Measurements from ENCODE around the gene RXFP3. TPM values are rescaled to one million over a fixed set of nuclear protein-coding genes. Genes with fewer than 3 reads are reported as not detected.
A peak's percentile ranks its signal among the peaks of the same experiment; 100 is the strongest.

The RXFP3 gene
- 0.44 TPM for total RNA-seq (ENCODE audit: unreplicated experiment)
- long read RNA-seq, result 0 reads

- TF ChIP-seq CTCF (IDR thresholded peaks at IDR 0.05; ENCODE audit: partially characterized antibody, unreplicated experiment), result no peak
- Mint-ChIP-seq H3K27ac (ENCODE audit: unreplicated experiment) (no peak within 1 kb of the TSS), H3K27me3 (ENCODE audit: unreplicated experiment) (peaks cover 7% of the 10 kb centered on the region), H3K9me3 (ENCODE audit: unreplicated experiment) (peaks cover 6% of the 10 kb centered on the region), H3K4me1 (ENCODE audit: low read depth, unreplicated experiment) (peaks cover 15% of the 10 kb centered on the region), H3K36me3 (ENCODE audit: unreplicated experiment) (no peaks in the 10 kb centered on the region), H3K4me3 (ENCODE audit: unreplicated experiment) (peak within 1 kb of the TSS; percentile 89)
- DNase-seq, result peak; percentile 31
Measured at GRCh38 chr5:33936381-33937016, at the start of gene RXFP3. Gene RXFP3, plus strand, starts transcription at chr5:33936386. Its CDS starts 355 bp downstream, at chr5:33936741.

GRCh38 chr5:33887268-33887667, 48.9 kb upstream of the RXFP3 start:
- no peak for DNase-seq
- no peak overlapping the region for H3K27ac Mint-ChIP-seq (ENCODE audit: unreplicated experiment)
- peaks cover 2% of the 10 kb centered on the region for H3K4me1 Mint-ChIP-seq (ENCODE audit: low read depth, unreplicated experiment)
- peaks cover 2% of the 10 kb centered on the region for H3K27me3 Mint-ChIP-seq (ENCODE audit: unreplicated experiment)
- no peaks in the 10 kb centered on the region for H3K36me3 Mint-ChIP-seq (ENCODE audit: unreplicated experiment)
- TF ChIP-seq CTCF (IDR thresholded peaks at IDR 0.05; ENCODE audit: partially characterized antibody, unreplicated experiment), result no peak
- H3K9me3 Mint-ChIP-seq (ENCODE audit: unreplicated experiment), result no peaks in the 10 kb centered on the region
- H3K4me3 Mint-ChIP-seq (ENCODE audit: unreplicated experiment), result no peak overlapping the region

- peaks cover 2% of the 10 kb centered on the region for H3K4me1 Mint-ChIP-seq (ENCODE audit: low read depth, unreplicated experiment)
- H3K36me3 Mint-ChIP-seq (ENCODE audit: unreplicated experiment), result no peaks in the 10 kb centered on the region
- no peak overlapping the region for H3K27ac Mint-ChIP-seq (ENCODE audit: unreplicated experiment)
- no peak overlapping the region for H3K4me3 Mint-ChIP-seq (ENCODE audit: unreplicated experiment)
- peaks cover 3% of the 10 kb centered on the region for H3K27me3 Mint-ChIP-seq (ENCODE audit: unreplicated experiment)
- TF ChIP-seq CTCF (IDR thresholded peaks at IDR 0.05; ENCODE audit: partially characterized antibody, unreplicated experiment), result no peak
- H3K9me3 Mint-ChIP-seq (ENCODE audit: unreplicated experiment), result peaks cover 1% of the 10 kb centered on the region
- no peak for DNase-seq
Measured at GRCh38 chr5:33888587-33888986, 47.6 kb upstream of the RXFP3 start.

GRCh38 chr5:33890131-33891032, 45.8 kb upstream of the RXFP3 start:
- Mint-ChIP-seq H3K4me3 (ENCODE audit: unreplicated experiment) (no peak overlapping the region), H3K27me3 (ENCODE audit: unreplicated experiment) (peaks cover 3% of the 10 kb centered on the region), H3K4me1 (ENCODE audit: low read depth, unreplicated experiment) (peaks cover 2% of the 10 kb centered on the region), H3K36me3 (ENCODE audit: unreplicated experiment) (no peaks in the 10 kb centered on the region), H3K9me3 (ENCODE audit: unreplicated experiment) (peaks cover 1% of the 10 kb centered on the region), H3K27ac (ENCODE audit: unreplicated experiment) (no peak overlapping the region)
- TF ChIP-seq CTCF (IDR thresholded peaks at IDR 0.05; ENCODE audit: partially characterized antibody, unreplicated experiment), result no peak
- DNase-seq, result no peak

- Mint-ChIP-seq H3K27me3 (ENCODE audit: unreplicated experiment) (peaks cover 3% of the 10 kb centered on the region), H3K9me3 (ENCODE audit: unreplicated experiment) (peaks cover 1% of the 10 kb centered on the region), H3K4me3 (ENCODE audit: unreplicated experiment) (peak overlapping the region; percentile 87), H3K36me3 (ENCODE audit: unreplicated experiment) (no peaks in the 10 kb centered on the region), H3K27ac (ENCODE audit: unreplicated experiment) (no peak overlapping the region), H3K4me1 (ENCODE audit: low read depth, unreplicated experiment) (peaks cover 2% of the 10 kb centered on the region)
- DNase-seq, result no peak
- no peak for TF ChIP-seq CTCF (IDR thresholded peaks at IDR 0.05; ENCODE audit: partially characterized antibody, unreplicated experiment)
Measured at GRCh38 chr5:33891446-33891787, 44.8 kb upstream of the RXFP3 start.
